Stimulated activated CD8-positive, alpha-beta memory T cell treated with anti-CD3 and anti-CD28 coated beads, Interleukin-7, amount 100 ng/mL, for 48 hours (primary cell): Measurements from ENCODE around the gene SYVN1.
"Not testable (repeated sequence)": the region's sequence is repeated elsewhere in the genome, so short reads cannot be mapped to it uniquely, and the experiment has no call there.

Source experiments
- DNase-seq, 2 donors: peaks; one replicate each; pipeline ENCODE4 v3.0.0-alpha.2; 2020; ENCODE audit warnings: low read depth in 1 of 2; ENCODE audit errors: extremely low read depth in 1 of 2

The SYVN1 gene

GRCh38 chr11:65128182-65129145 lies 5.9 kb downstream of the SYVN1 start:
- DNase-seq = no peak

- no peak for DNase-seq
Observed at GRCh38 chr11:65127473-65128181, 6.7 kb downstream of the SYVN1 start.

GRCh38 chr11:65126624-65127274 lies 7.6 kb downstream of the SYVN1 start:
- no peak for DNase-seq

GRCh38 chr11:65125197-65126056 lies 8.9 kb downstream of the SYVN1 start:
- DNase-seq = no peak

GRCh38 chr11:65124480-65125196 lies 9.7 kb downstream of the SYVN1 start:
- DNase-seq = no peak

GRCh38 chr11:65121865-65122696 lies 12.2 kb downstream of the SYVN1 start, which contains the start of the genes FAU and MRPL49:
TSS of gene FAU (minus strand) at chr11:65122134. CDS start at chr11:65121813, 321 bp downstream.
TSS of gene MRPL49 (plus strand) at chr11:65122321. CDS start at chr11:65122347, 26 bp downstream.
- DNase-seq = peak; percentile 98 to 99

- no peak for DNase-seq
Observed at GRCh38 chr11:65121447-65121864, 12.9 kb downstream of the SYVN1 start.

GRCh38 chr11:65120831-65121230 lies 13.5 kb downstream of the SYVN1 start:
- no peak for DNase-seq

GRCh38 chr11:65119670-65119995 lies 14.7 kb downstream of the SYVN1 start:
- no peak for DNase-seq

- not testable (repeated sequence) for DNase-seq
Observed at GRCh38 chr11:65118891-65119669, 15.2 kb downstream of the SYVN1 start.

- no peak for DNase-seq
Observed at GRCh38 chr11:65118097-65118837, 16.1 kb downstream of the SYVN1 start.

GRCh38 chr11:65117206-65118096 lies 16.9 kb downstream of the SYVN1 start, which contains the start of gene ZNHIT2:
TSS of gene ZNHIT2 (minus strand) at chr11:65117701. CDS start at chr11:65117653, 48 bp downstream.
- peak; percentile 99 to 100 for DNase-seq

- DNase-seq = peak in 1 of 2 donors; percentile 62
Observed at GRCh38 chr11:65116370-65117205, 17.7 kb downstream of the SYVN1 start.

GRCh38 chr11:65115361-65116082 lies 18.8 kb downstream of the SYVN1 start:
- DNase-seq = no peak
